ENCODE data around the gene ENPP7. TPM values are rescaled to one million over a fixed set of nuclear protein-coding genes. Genes with fewer than 3 reads are reported as not detected.

ENPP7 gene
- total RNA-seq, 4 donors from 2014 or later: not detected

GRCh38 chr17:79789943-79790804 lies 59.4 kb downstream of the ENPP7 start:
- Histone ChIP-seq H3K36me3 (no peaks in the 10 kb centered on the region), H3K27me3 (peaks cover 39 to 42% of the 10 kb centered on the region in 2 donors), H3K9me3 (no peaks in the 10 kb centered on the region), H3K4me1 (peaks cover 7 to 10% of the 10 kb centered on the region in 2 donors), H3K4me3 (no peak overlapping the region), H3K27ac (no peak overlapping the region)
- DNase-seq: no peak
- TF ChIP-seq CTCF (IDR thresholded peaks at IDR 0.05): peak; percentile 47 to 78 (median 76)
- no peak for TF ChIP-seq POLR2A (IDR thresholded peaks at IDR 0.05)
- intact Hi-C loops (cut with DNase I; ENCODE audit: low total_unique reads): loop anchor here (5.0 kb wide), 1 partner anchor 52 kb away; no protein-coding TSS in a partner anchor

- Histone ChIP-seq H3K36me3 (no peaks in the 10 kb centered on the region), H3K27me3 (peaks cover 39 to 42% of the 10 kb centered on the region in 2 donors), H3K9me3 (no peaks in the 10 kb centered on the region), H3K4me1 (peaks cover 7 to 10% of the 10 kb centered on the region in 2 donors), H3K4me3 (no peak overlapping the region), H3K27ac (no peak overlapping the region)
- TF ChIP-seq CTCF (IDR thresholded peaks at IDR 0.05) (no peak), POLR2A (IDR thresholded peaks at IDR 0.05) (no peak)
- no peak for DNase-seq
- intact Hi-C loops (cut with DNase I; ENCODE audit: low total_unique reads): loop anchor here (5.0 kb wide), 1 partner anchor 51 kb away; no protein-coding TSS in a partner anchor
These were observed 60.3 kb downstream of the ENPP7 start for GRCh38 chr17:79790805-79791734.

GRCh38 chr17:79791735-79792161 lies 61.0 kb downstream of the ENPP7 start:
- no peak for DNase-seq
- no peaks in the 10 kb centered on the region for H3K9me3 ChIP-seq

More at GRCh38 chr17:79791735-79792161, 61.0 kb downstream of the ENPP7 start:
- H3K27ac ChIP-seq: no peak overlapping the region
- H3K4me1 ChIP-seq: peaks cover 7 to 10% of the 10 kb centered on the region in 2 donors
- no peak for TF ChIP-seq POLR2A (IDR thresholded peaks at IDR 0.05)
- no peak for TF ChIP-seq CTCF (IDR thresholded peaks at IDR 0.05)
- intact Hi-C loops (cut with DNase I; ENCODE audit: low total_unique reads): loop anchor here (5.0 kb wide), 1 partner anchor 51 kb away; no protein-coding TSS in a partner anchor
- H3K36me3 ChIP-seq: no peaks in the 10 kb centered on the region
- no peak overlapping the region for H3K4me3 ChIP-seq
- peaks cover 39 to 42% of the 10 kb centered on the region in 2 donors for H3K27me3 ChIP-seq

Small RNAs within 50 kb of the gene (microRNA-seq; reads per million reads assigned to microRNA genes)
- not detected for gene MIR4739 (ENCODE audit: borderline microRNAs expressed, borderline replicate concordance)

Small RNAs within 50 kb of the gene (small RNA-seq; reads per million reads assigned to genes)
- not detected for gene MIR4739

Other genes starting within 250 kb of the ENPP7 start
- gene RBFOX3, start 119.9 kb upstream of the ENPP7 start, total RNA-seq: 1 to 10 TPM in 3 of 4 donors, under 1 TPM in 1; 0.69 to 5.3 (median 2.7) TPM
- 10 to 100 TPM in 1 of 4 donors, 1 to 10 TPM in 2, not detected in 1; 1.0 to 14.9 (median 4.6) TPM for gene CBX2, start 47.2 kb downstream of the ENPP7 start, total RNA-seq
- 10 to 100 TPM in 1 of 4 donors, 1 to 10 TPM in 2, not detected in 1; 1.8 to 10.7 (median 2.6) TPM for gene CBX8, start 66.1 kb downstream of the ENPP7 start, total RNA-seq
- gene CBX4, start 108.5 kb downstream of the ENPP7 start, total RNA-seq: 1 to 10 TPM in 2 of 4 donors, under 1 TPM in 2; 0.26 to 8.4 (median 3.5) TPM

All from uterus (tissue), 4 donors.